ENCODE data around the gene SYF2.
"Not testable (repeated sequence)": the region's sequence is repeated elsewhere in the genome, so short reads cannot be mapped to it uniquely, and the experiment has no call there.

SYF2 gene

DNA sequence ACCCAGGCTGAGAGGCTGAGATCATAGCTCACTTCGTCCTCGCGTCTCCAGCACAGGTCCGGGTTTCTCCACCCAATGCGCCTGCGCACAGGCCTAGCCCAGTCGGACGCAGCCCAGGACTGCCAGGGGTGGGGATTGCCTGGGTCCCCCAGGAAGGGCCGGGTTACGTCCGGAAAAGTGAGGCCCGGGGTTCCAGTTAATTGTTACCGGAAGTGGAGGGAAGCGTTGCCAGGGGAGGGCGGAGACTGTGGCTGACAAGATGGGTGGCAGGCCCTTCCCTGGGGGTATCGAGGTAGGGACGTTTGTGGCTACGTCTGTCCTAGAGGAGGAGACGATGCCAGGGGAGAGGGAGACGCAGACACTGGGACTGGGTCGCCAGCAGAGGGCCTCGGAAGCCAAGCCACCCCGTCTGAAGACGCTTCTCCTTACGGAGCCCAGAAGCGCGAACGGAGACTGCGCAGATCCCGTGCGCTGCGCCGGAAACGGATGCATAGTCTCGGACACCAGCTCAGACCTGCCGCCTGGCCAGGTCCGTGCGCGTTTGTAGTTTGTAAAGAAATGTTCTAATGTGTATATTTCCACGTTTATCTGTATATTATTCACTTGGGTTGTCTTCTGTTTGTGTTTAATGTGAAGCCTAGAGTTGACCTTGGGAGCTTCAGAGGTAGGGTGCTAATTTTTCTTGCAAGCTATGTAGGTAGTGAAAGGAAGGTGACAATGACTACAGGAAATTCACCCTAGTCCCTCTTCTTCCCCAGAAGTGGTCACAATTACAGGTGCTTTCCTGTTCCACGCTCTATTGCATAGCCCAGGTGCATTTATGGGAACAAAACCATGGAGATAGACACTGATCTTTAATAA is 7.6 kb upstream of the SYF2 start:
- Histone ChIP-seq H3K4me3 (ENCODE audit: low read depth in 1 of 2, low read length in 1 of 2) (peak overlapping the region; percentile 54 to 69), H3K27ac (peak overlapping the region; percentile 94), H3K27me3 (no peaks in the 10 kb centered on the region), H3K4me1 (ENCODE audit: control insufficient read depth in 1 of 2, insufficient read depth in 1 of 2, low read depth in 1 of 2, low read length in 1 of 2) (peaks cover 74 to 76% of the 10 kb centered on the region in 2 experiments), H3K9me3 (peaks cover 6% of the 10 kb centered on the region), H3K36me3 (peaks cover 54% of the 10 kb centered on the region)
- TF ChIP-seq, protein P1, sequence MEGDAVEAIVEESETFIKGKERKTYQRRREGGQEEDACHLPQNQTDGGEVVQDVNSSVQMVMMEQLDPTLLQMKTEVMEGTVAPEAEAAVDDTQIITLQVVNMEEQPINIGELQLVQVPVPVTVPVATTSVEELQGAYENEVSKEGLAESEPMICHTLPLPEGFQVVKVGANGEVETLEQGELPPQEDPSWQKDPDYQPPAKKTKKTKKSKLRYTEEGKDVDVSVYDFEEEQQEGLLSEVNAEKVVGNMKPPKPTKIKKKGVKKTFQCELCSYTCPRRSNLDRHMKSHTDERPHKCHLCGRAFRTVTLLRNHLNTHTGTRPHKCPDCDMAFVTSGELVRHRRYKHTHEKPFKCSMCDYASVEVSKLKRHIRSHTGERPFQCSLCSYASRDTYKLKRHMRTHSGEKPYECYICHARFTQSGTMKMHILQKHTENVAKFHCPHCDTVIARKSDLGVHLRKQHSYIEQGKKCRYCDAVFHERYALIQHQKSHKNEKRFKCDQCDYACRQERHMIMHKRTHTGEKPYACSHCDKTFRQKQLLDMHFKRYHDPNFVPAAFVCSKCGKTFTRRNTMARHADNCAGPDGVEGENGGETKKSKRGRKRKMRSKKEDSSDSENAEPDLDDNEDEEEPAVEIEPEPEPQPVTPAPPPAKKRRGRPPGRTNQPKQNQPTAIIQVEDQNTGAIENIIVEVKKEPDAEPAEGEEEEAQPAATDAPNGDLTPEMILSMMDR (IDR thresholded peaks at IDR 0.05) = peak; percentile 77

DNA sequence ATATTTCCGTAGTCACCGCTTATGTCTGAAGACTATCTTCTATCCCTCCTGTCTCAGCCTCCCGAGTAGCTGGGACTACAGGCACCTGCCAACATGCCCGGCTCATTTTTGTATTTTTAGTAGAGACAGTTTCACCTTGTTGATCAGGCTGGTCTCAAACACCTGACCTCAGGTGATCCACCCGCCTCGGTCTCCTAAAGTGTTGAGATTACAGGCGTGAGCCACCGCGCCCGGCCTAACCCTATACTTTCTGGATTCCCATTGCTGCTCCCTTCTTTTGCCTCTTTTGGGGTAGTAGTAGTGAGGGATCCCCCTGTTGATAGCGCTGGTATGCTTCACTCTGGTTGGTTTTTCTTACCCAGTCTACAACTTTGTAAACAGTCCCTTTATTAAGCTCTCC is 5.7 kb upstream of the SYF2 start:
- Histone ChIP-seq H3K27me3 (no peaks in the 10 kb centered on the region), H3K27ac (no peak overlapping the region), H3K36me3 (peaks cover 35% of the 10 kb centered on the region), H3K4me1 (ENCODE audit: control insufficient read depth in 1 of 2, insufficient read depth in 1 of 2, low read depth in 1 of 2, low read length in 1 of 2) (peaks cover 62 to 64% of the 10 kb centered on the region in 2 experiments), H3K9me3 (no peaks in the 10 kb centered on the region), H3K4me3 (ENCODE audit: low read depth in 1 of 2, low read length in 1 of 2) (no peak overlapping the region)
- TF ChIP-seq, protein P1 (IDR thresholded peaks at IDR 0.05) = no peak

DNA sequence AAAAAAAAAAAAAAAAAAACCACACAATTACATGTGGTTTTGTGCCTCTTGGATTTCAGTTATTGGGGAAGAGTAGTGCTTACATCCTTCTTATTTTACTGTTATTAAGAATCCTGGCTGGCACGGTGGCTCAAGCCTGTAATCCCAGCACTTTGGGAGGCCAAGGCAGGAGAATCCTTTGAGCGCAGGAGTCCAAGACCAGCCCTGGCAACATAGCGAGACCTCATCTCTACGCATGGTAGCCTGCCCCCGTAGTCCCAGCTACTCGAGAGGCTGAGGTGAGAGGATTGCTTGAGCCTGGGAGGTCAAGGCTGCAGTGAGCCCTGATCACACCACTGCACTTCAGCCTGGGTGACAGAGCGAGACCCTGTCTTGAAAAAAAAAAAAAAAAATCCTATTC is 4.0 kb upstream of the SYF2 start:
- not testable (repeated sequence) for H3K27me3 ChIP-seq; H3K9me3 ChIP-seq; H3K4me3 ChIP-seq (ENCODE audit: low read depth in 1 of 2, low read length in 1 of 2)
- Histone ChIP-seq H3K36me3 (peaks cover 19% of the 10 kb centered on the region), H3K4me1 (ENCODE audit: control insufficient read depth in 1 of 2, insufficient read depth in 1 of 2, low read depth in 1 of 2, low read length in 1 of 2) (peaks cover 58 to 67% of the 10 kb centered on the region in 2 experiments), H3K27ac (peak overlapping the region; percentile 49)

DNA sequence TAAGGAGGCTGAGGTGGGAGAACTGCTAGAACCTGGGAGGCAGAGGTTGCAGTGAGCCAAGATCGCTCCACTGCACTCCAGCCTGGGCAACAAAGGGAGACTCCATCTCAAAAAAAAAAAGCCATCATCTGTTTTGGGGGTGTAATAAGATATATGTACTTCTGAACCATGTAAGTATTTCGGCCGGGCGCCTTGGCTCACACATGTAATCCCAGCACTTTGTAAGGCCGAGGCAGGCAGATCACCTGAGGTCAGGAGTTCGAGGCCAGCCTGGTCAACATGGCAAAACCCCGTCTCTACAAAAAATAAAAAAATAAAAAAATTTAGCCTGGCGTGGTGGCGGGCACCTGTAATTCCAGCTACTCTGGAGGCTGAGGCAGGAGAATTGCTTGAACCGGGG is 3.1 kb upstream of the SYF2 start:
- H3K4me1 ChIP-seq (ENCODE audit: control insufficient read depth in 1 of 2, insufficient read depth in 1 of 2, low read depth in 1 of 2, low read length in 1 of 2) = peaks cover 54 to 62% of the 10 kb centered on the region in 2 experiments
- H3K27ac ChIP-seq; H3K27me3 ChIP-seq; H3K9me3 ChIP-seq; H3K4me3 ChIP-seq (ENCODE audit: low read depth in 1 of 2, low read length in 1 of 2): not testable (repeated sequence)
- peaks cover 19% of the 10 kb centered on the region for H3K36me3 ChIP-seq

DNA sequence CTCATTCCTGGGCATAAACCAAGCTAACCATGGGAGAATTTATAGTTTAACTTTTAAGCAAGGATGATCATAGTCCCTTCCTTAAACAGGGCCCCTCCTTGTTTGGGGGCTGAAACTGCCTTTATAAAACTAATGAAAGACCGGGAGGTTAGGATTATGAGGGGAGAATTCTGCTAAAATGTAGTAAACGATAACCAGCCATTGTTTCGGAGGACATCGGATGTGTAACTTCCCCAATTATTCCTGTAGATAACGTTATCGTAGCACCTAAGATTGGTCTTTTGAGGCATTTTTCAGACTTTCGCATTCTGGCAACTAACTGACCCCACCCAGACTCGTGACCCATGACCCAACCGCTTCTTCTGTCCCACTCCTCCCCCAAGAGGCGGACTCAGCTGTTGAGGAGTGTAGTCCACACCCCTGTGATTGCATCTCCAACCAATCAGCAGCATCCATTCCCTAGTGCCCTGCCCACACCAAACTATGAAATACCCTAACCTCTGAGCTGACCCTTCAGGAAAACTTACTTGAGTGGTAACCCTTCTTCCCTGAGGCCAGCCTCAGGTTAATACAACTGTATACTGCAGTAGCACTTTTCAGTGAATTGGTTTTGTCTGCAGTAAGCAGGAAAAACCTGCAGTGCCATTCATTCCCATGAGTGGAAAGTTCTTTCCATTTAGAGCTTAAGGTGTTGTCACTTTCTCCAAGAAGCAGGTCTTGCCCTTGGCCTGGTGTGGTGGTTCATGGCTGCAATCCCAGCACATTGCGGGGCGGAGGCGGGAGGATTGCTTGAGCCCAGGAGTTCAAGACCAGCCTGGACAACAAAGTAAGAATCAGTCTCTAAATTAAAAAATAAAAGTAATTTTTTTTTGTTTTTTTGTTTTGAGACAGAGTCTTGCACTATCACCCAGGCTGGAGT is 823 bp upstream of the SYF2 start:
- Histone ChIP-seq H3K4me1 (ENCODE audit: control insufficient read depth in 1 of 2, insufficient read depth in 1 of 2, low read depth in 1 of 2, low read length in 1 of 2) (peaks cover 37 to 44% of the 10 kb centered on the region in 2 experiments), H3K27ac (peak overlapping the region; percentile 94), H3K27me3 (no peaks in the 10 kb centered on the region), H3K36me3 (peaks cover 32% of the 10 kb centered on the region), H3K4me3 (ENCODE audit: low read depth in 1 of 2, low read length in 1 of 2) (peak overlapping the region; percentile 74 to 89), H3K9me3 (no peaks in the 10 kb centered on the region)
- TF ChIP-seq, protein P1 (IDR thresholded peaks at IDR 0.05) = peak; percentile 22

DNA sequence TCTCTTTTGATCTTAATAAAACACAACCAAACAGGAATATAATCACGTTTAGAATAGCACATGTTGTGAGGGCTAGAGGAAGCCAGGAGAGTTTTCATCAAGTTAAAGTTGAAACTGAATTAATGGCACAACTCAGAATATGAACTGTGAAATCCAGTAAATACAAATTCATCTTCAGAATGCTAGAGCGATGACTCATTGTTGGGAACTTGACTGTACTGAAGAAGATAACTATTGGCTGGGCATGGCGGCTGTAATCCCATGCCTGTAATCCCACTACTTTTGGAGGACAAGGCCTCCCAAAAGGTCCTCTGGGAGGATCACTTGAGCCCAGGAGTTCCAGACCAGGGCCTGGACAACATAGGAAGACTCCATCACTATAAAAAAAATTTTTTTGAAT is 8.8 kb downstream of the SYF2 start:
- H3K9me3 ChIP-seq = no peaks in the 10 kb centered on the region
- H3K27me3 ChIP-seq = no peaks in the 10 kb centered on the region
- peaks cover 96% of the 10 kb centered on the region for H3K36me3 ChIP-seq
- H3K4me1 ChIP-seq (ENCODE audit: control insufficient read depth in 1 of 2, insufficient read depth in 1 of 2, low read depth in 1 of 2, low read length in 1 of 2) = no peaks in the 10 kb centered on the region
- H3K27ac ChIP-seq = no peak overlapping the region
- H3K4me3 ChIP-seq (ENCODE audit: low read depth in 1 of 2, low read length in 1 of 2) = no peak overlapping the region
- TF ChIP-seq, protein P1 (IDR thresholded peaks at IDR 0.05) = no peak

Measured in neutrophil (primary cell).